GM12878 (cell line): ENCODE data around the gene SLC44A4. TPM values are rescaled to one million over a fixed set of nuclear protein-coding genes. Genes with fewer than 3 reads are reported as not detected.

Experiments
- CHD2 ChIP-seq: IDR thresholded peaks from 2 replicates; pipeline ENCODE4 v1.6.1; 2011; ENCODE audit warnings: low read depth, low read length, improper control_type of control experiment, borderline replicate concordance
- ZNF274 ChIP-seq: IDR thresholded peaks from one replicate; pipeline ENCODE4 v1.8.0; 2011; ENCODE audit not compliant: insufficient read length, insufficient read depth
- ZNF592 ChIP-seq: fragments of 450-650 bp; IDR thresholded peaks from 2 replicates; pipeline ENCODE4 v1.6.1; 2017; ENCODE audit warnings: mild to moderate bottlenecking, moderate library complexity
- polyA plus RNA-seq, 11 experiments: library from polyadenylated mRNA; depleted of rRNA in 4 of 11; unstranded in 6 of 11; stranded (reverse) in 5 of 11; fragments of >200 nt; fragmentation: Nextera tagmentation in 4 of 11; fragmentation: Illumina TruSeq in 1 of 11; extraction: Ambion mirVana in 4 of 11; extraction: Trizol in 1 of 11; gene quantifications; 1 replicate in 1 of 11; 2 replicates in 10 of 11; pipeline versions ENCODE4 v1.2.1 to v1.2.3, GENCODE V29; 2011 to 2016; ENCODE audit warnings: inconsistent platforms in 2 of 11, missing spikeins in 2 of 11, low read depth in 1 of 11
- total RNA-seq, 4 experiments: library from RNA; depleted of rRNA in 3 of 4; stranded (reverse); fragments of >200 nt in 3 of 4; fragmentation: Illumina TruSeq in 1 of 4; extraction: Trizol in 1 of 4; gene quantifications; 2 replicates each; pipeline versions ENCODE4 v1.2.1 to v1.2.3, GENCODE V29; 2013 to 2021
- TF ChIP-seq, protein P1 (sequence below): IDR thresholded peaks from 2 replicates; pipeline ENCODE4 v1.6.1; 2012; ENCODE audit warnings: low read depth, low read length, improper control_type of control experiment
- TF ChIP-seq, protein P2 (sequence below): IDR thresholded peaks from 2 replicates; pipeline ENCODE4 v1.6.1; 2011; ENCODE audit warnings: low read depth, low read length, improper control_type of control experiment, borderline replicate concordance
- TF ChIP-seq, protein P3 (sequence below): IDR thresholded peaks from 2 replicates; pipeline ENCODE4 v1.6.1; 2011; ENCODE audit warnings: borderline replicate concordance, low read depth, mild to moderate bottlenecking, moderate library complexity, mixed read lengths, low read length; ENCODE audit not compliant: insufficient read depth; ENCODE audit errors: extremely low read length

Gene SLC44A4
- total and polyA plus RNA-seq, 10 of the 15 experiments (the other 5 are each of a cell fraction or from before 2014, with no cell fraction given), result 0.04 to 0.24 (median 0.15) TPM; not detected in 3

DNA sequence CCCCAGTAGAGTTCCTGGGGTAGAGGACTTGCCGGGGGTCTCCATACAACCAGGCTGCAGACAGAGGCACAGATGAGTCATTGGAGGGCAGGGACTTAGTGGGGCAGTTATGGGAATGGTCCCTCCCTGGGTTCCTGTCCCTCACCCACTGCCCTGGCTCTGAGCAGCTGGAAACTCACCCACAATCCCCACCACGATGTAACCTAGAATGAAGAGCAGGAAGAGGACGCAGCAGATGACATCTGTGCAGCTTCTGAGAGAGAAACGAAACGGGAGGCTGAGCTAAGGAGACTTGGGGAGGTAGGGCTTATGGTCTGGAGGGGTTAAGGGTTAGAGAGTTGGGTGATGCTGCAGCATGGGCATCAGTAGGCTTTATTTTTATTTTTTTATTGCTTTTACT is 2.9 kb downstream of the SLC44A4 start (continued):
- TF ChIP-seq ZNF592, result no peak
- TF ChIP-seq, protein P1, sequence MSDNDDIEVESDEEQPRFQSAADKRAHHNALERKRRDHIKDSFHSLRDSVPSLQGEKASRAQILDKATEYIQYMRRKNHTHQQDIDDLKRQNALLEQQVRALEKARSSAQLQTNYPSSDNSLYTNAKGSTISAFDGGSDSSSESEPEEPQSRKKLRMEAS, result no peak
- TF ChIP-seq, protein P2, sequence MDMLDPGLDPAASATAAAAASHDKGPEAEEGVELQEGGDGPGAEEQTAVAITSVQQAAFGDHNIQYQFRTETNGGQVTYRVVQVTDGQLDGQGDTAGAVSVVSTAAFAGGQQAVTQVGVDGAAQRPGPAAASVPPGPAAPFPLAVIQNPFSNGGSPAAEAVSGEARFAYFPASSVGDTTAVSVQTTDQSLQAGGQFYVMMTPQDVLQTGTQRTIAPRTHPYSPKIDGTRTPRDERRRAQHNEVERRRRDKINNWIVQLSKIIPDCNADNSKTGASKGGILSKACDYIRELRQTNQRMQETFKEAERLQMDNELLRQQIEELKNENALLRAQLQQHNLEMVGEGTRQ, result no peak
- no peak for TF ChIP-seq CHD2
- no peak for TF ChIP-seq ZNF274
- TF ChIP-seq, protein P3, sequence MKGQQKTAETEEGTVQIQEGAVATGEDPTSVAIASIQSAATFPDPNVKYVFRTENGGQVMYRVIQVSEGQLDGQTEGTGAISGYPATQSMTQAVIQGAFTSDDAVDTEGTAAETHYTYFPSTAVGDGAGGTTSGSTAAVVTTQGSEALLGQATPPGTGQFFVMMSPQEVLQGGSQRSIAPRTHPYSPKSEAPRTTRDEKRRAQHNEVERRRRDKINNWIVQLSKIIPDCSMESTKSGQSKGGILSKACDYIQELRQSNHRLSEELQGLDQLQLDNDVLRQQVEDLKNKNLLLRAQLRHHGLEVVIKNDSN, result no peak
